Lower leg skin (tissue), 3 donors: Measurements from ENCODE around the gene SIRPA.

Experiments used
- POLR2A ChIP-seq, 2 donors: fragments of 450-650 bp; IDR thresholded peaks; one replicate each; pipeline ENCODE4 v1.6.1; 2016 to 2017; ENCODE audit warnings: antibody characterized with exemption in 2 of 2, mild to moderate bottlenecking in 1 of 2, moderate library complexity in 1 of 2
- TF ChIP-seq, protein P1 (sequence below), 3 donors: fragments of 450-650 bp; IDR thresholded peaks; one replicate each; pipeline ENCODE4 v1.5.1; 2016; ENCODE audit warnings: antibody characterized with exemption in 3 of 3, mild to moderate bottlenecking in 3 of 3, moderate library complexity in 2 of 3

DNA sequence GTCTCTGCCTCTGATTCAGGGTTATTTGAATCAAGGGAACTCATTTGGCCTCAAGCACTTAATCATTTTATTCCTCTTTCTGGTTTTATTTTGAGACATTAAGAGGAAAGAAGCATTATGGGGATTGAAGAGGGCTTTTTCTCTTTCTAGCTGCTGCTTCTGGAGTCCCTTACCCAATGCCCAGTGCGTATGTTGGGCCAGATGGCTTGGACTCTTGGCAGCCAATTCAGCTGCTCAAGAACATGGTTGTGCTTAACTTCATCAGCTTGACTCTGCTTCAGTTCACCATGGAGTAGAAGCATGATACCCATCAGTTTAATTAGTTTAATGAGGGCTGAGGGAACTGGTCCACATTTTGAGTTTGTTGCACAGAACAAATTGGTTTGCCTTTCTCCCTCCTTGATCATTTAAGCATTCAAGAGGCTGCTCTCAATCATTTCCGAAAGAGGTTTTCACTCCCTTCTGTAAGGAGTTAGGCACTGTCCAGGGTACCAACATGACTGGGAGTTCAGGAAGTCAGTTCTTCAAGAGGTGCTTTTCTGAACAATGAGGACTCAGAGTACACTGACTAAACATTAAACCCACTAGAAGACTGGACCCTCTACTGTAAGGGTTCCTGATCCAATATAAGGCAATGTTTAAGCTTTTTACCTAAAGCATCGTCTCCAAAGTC lies 84.0 kb downstream of the SIRPA start:
- TF ChIP-seq, protein P1, sequence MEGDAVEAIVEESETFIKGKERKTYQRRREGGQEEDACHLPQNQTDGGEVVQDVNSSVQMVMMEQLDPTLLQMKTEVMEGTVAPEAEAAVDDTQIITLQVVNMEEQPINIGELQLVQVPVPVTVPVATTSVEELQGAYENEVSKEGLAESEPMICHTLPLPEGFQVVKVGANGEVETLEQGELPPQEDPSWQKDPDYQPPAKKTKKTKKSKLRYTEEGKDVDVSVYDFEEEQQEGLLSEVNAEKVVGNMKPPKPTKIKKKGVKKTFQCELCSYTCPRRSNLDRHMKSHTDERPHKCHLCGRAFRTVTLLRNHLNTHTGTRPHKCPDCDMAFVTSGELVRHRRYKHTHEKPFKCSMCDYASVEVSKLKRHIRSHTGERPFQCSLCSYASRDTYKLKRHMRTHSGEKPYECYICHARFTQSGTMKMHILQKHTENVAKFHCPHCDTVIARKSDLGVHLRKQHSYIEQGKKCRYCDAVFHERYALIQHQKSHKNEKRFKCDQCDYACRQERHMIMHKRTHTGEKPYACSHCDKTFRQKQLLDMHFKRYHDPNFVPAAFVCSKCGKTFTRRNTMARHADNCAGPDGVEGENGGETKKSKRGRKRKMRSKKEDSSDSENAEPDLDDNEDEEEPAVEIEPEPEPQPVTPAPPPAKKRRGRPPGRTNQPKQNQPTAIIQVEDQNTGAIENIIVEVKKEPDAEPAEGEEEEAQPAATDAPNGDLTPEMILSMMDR (IDR thresholded peaks at IDR 0.05), result no peak
- TF ChIP-seq POLR2A (IDR thresholded peaks at IDR 0.05), result no peak
